Mucosa of rectum (tissue), 2 donors: ENCODE measurements around the gene HHAT.

Experiments
- H3K27ac ChIP-seq, 2 donors: one replicate each; pipeline ENCODE4 v1.7.0; 2013; ENCODE audit warnings: inconsistent platforms in 2 of 2, low read depth in 2 of 2, low read length in 2 of 2
- H3K27me3 ChIP-seq, 2 donors: one replicate each; pipeline ENCODE4 v1.7.0; 2013; ENCODE audit warnings: low read length in 2 of 2; ENCODE audit not compliant: control insufficient read depth in 2 of 2, insufficient read depth in 2 of 2
- H3K36me3 ChIP-seq, 2 donors: one replicate each; pipeline ENCODE4 v1.7.0; 2013; ENCODE audit warnings: low read length in 2 of 2; ENCODE audit not compliant: control insufficient read depth in 2 of 2, insufficient read depth in 2 of 2
- H3K4me1 ChIP-seq, 2 donors: one replicate each; pipeline ENCODE4 v1.7.0; 2013; ENCODE audit warnings: low read length in 2 of 2, mild to moderate bottlenecking in 1 of 2; ENCODE audit not compliant: control insufficient read depth in 2 of 2, insufficient read depth in 2 of 2
- H3K4me3 ChIP-seq, 2 donors: one replicate each; pipeline ENCODE4 v1.7.0; 2013; ENCODE audit warnings: low read length in 2 of 2
- H3K9ac ChIP-seq, 2 donors: one replicate each; pipeline ENCODE4 v1.7.0; 2013; ENCODE audit warnings: low read length in 2 of 2, low read depth in 1 of 2, mild to moderate bottlenecking in 1 of 2
- H3K9me3 ChIP-seq, 2 donors: one replicate each; pipeline ENCODE4 v1.7.0; 2013; ENCODE audit warnings: low read length in 2 of 2; ENCODE audit not compliant: control insufficient read depth in 2 of 2
- donor health status: healthy.
- donor health status: Normal muscosa, but diverticular disease.

HHAT gene

DNA sequence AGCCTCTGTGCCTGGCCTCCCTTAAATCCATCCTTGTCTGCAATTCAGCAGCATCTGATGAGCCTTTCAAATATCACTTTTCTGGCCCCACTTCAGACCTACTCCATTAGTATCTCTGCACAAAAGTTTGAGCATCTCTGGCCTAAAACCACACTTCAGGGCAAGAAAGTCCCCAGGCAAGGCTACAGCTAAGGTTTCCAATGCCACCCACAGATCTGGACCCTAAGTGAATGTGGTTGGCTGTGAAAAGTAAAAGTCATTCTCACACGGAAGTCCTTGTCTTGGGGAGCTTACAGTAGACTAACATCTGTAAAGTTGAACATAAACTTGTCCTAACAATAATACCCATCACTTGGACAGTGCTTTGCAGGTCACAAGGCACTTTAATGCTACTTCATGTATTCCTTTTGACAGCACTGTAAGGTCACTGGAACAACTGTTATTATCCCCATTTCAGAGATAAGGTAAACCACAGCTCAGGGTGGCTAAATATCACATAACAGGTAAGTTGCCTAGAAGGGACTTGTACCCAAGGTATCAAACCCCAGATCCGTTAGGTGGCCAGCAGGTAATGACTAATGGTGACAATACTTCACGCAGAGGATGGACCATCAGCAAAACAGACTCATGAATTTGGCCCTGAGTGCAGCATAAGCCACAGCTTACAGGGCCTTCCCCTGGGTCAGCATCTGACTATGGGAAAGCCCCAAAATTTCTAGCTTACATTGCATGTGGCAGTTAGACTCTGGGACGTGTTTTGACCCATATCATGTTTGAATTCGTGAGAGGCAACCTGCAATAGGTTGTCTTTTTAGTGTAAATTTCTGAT, 356.0 kb downstream of the HHAT start:
- Histone ChIP-seq H3K4me1 (no peaks in the 10 kb centered on the region), H3K27me3 (no peaks in the 10 kb centered on the region), H3K27ac (no peak overlapping the region), H3K4me3 (no peak overlapping the region), H3K9ac (no peak overlapping the region), H3K9me3 (no peaks in the 10 kb centered on the region), H3K36me3 (no peaks in the 10 kb centered on the region)

DNA sequence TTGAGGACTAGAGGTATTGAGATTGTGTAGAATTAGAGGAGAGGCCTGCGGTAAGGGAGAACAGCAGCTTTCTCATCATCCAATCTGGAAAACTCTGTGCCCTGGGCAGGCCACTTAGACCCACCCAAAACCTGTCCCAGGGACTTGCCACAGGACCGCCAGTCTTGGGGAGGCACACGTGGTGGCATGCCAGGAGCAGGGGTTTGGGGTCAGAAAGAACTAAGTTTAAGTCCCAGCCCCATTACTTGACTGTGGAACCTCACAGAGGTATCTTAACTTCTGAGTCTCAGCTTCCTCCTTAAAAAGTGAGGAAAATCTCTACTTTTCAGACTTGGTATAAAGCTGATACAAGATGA, 356.6 kb downstream of the HHAT start:
- no peaks in the 10 kb centered on the region for H3K4me1 ChIP-seq
- no peak overlapping the region for H3K4me3 ChIP-seq
- H3K9ac ChIP-seq: no peak overlapping the region
- H3K27ac ChIP-seq: no peak overlapping the region
- no peaks in the 10 kb centered on the region for H3K27me3 ChIP-seq
- H3K36me3 ChIP-seq: no peaks in the 10 kb centered on the region
- H3K9me3 ChIP-seq: no peaks in the 10 kb centered on the region

DNA sequence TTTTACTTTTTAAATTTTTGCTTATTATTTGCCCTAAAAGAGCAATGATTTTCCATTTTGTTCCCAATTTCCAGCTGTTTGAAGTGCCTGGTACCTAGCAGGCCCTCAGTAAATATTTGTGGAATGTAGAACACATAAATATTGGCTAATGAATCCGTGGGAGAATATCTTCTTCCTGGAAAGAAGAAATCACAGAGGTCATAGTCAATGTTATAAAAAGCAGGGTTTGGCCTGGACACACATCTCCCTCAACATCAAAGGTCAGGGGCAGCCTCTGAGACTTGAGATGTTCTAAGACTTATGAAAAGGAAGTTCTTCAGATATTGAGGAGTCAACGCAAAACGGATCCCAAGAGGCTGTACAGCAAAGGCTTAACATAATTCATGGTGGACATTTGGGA, 358.1 kb downstream of the HHAT start:
- Histone ChIP-seq H3K27me3 (no peaks in the 10 kb centered on the region), H3K9me3 (no peaks in the 10 kb centered on the region), H3K4me3 (no peak overlapping the region), H3K4me1 (no peaks in the 10 kb centered on the region), H3K9ac (no peak overlapping the region), H3K27ac (no peak overlapping the region), H3K36me3 (no peaks in the 10 kb centered on the region)

DNA sequence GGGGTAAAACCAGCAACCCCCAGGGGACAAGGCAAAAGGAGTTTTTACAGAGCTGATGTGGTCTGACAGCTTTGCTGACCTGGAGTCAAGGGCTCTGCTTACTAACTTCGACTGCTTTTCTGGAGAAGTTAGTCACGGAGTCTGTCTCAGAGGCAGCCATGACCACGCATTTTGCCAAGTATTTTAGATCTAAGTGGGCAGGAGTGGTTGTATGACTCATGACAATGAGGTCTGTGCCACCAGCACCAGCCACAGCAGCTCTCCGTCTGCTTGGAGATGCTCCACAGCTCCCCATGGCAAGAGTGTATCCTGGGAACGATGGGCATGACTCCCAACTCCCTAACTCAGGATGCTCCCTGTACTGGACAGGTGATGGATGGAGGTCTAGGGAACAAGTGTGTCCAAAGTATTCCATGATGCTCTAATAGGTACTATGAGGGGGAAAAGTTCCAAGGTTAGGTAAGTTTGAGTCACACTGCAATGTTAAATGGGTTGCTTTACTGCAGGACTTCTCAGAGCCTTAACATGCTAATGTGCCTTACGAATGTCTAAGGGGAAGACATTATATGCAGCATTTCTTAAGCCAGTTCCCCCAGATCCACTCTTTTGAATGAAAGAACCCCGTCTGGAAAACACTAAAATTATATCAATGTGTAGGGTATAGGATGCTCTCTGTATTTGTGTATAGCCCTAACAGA, 359.0 kb downstream of the HHAT start:
- Histone ChIP-seq H3K4me1 (no peaks in the 10 kb centered on the region), H3K9me3 (no peaks in the 10 kb centered on the region), H3K27me3 (no peaks in the 10 kb centered on the region), H3K36me3 (no peaks in the 10 kb centered on the region), H3K27ac (no peak overlapping the region), H3K9ac (no peak overlapping the region), H3K4me3 (no peak overlapping the region)

DNA sequence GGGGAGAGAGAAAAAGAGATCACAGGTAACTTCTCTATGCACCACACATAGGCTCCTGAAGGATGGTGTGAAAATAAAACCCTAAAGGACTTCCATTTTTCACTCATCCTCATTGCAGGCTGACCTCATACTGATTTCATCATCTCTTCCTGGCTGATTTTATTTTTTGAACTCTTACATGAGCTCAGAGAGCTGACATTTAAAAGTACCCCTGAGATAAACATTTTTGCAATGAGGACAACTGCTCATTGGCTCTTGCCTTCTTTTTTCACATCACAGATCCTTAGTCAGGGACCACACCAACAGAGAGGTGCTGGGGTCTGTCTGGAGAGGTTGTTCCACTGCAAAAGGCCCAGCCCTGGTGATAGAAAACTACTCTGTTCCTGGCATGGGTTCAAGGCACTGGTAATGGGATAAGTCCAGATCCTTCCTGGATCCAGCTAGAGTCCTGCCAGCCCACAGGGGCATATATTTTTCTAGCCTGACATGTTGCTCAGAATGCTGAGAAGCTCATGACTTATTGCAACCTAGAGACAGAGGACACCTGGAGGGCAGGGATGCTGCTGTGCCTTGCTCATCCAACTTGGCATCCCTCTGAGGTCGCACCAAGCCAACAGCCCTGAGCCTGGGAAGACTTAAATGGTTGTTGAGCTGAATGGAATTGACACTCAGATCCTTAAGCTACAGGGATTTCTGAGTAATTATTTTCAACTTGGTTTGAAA, 360.0 kb downstream of the HHAT start:
- Histone ChIP-seq H3K4me3 (no peak overlapping the region), H3K4me1 (no peaks in the 10 kb centered on the region), H3K36me3 (no peaks in the 10 kb centered on the region), H3K27me3 (no peaks in the 10 kb centered on the region), H3K9ac (no peak overlapping the region), H3K27ac (no peak overlapping the region), H3K9me3 (no peaks in the 10 kb centered on the region)

DNA sequence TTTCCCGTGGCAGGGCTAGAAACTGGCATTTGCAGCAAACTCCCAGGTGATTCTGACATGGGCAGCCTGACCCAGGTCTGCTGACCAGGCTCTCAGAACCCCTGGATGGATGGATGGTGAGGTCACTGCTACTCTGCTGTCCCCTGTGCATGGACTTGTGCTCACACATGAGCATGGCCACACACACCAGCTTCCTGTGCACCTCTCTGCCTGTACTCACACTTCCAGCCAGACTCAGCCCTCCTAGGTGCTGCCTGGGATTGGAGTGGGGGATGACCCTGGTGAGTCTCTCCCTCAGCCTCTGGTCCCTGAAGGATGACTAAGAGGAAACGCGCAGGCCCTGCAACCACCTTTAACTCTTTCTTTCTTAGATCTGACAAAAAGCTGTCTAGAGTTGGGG, 361.1 kb downstream of the HHAT start:
- H3K27me3 ChIP-seq: no peaks in the 10 kb centered on the region
- H3K4me1 ChIP-seq: no peaks in the 10 kb centered on the region
- H3K36me3 ChIP-seq: no peaks in the 10 kb centered on the region
- no peak overlapping the region for H3K27ac ChIP-seq
- no peaks in the 10 kb centered on the region for H3K9me3 ChIP-seq
- no peak overlapping the region for H3K4me3 ChIP-seq
- no peak overlapping the region for H3K9ac ChIP-seq

DNA sequence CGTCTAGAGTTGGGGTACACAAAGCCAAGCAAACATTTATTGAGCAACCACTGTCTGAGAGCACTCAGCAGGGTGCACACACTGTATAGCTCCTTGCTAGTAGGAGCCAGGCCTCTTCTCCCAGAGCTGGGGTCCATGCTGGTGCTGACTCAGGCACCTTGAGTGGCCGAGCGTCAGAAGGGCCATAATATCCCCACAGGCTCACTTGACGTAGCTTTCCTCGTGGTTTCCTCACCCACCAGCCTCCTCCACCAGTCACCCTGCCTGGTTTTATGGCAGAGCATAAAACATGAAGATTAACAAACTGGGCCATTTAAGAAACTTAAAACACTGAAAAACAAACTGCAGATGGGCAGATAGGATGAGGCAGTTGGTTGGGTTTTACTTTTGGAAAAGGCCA, 361.5 kb downstream of the HHAT start:
- Histone ChIP-seq H3K4me3 (no peak overlapping the region), H3K9ac (no peak overlapping the region), H3K36me3 (no peaks in the 10 kb centered on the region), H3K27ac (no peak overlapping the region), H3K9me3 (no peaks in the 10 kb centered on the region), H3K27me3 (no peaks in the 10 kb centered on the region), H3K4me1 (no peaks in the 10 kb centered on the region)

DNA sequence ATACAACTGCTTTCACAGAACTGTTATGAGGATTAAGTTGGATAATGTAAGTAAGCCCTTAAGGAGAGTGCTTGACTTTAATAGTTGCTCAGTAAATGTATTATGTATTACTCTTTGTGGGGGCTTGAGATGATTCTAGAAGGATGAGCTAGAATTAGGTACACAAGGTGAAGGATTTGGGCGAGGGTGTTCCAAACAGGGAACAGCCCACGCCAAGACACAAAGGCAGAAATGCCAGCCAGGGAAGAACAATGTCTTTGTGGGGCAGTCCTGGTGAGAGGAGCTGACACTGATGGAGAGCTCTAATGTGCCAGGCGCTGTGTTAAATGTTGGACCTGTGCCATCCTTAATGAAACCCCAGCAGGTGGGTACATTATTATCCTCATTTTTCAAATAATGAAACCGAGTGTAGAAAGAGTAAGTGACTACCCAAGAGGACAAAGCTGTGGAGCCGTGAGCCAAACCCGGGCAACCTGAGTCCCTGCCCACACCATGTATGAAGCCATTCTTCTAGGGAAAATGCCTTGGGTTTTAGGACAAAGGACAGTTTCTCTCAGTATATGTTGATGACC, 362.4 kb downstream of the HHAT start:
- H3K27me3 ChIP-seq: no peaks in the 10 kb centered on the region
- no peak overlapping the region for H3K27ac ChIP-seq
- no peaks in the 10 kb centered on the region for H3K36me3 ChIP-seq
- H3K4me3 ChIP-seq: no peak overlapping the region
- H3K9me3 ChIP-seq: no peaks in the 10 kb centered on the region
- H3K4me1 ChIP-seq: no peaks in the 10 kb centered on the region
- no peak overlapping the region for H3K9ac ChIP-seq

DNA sequence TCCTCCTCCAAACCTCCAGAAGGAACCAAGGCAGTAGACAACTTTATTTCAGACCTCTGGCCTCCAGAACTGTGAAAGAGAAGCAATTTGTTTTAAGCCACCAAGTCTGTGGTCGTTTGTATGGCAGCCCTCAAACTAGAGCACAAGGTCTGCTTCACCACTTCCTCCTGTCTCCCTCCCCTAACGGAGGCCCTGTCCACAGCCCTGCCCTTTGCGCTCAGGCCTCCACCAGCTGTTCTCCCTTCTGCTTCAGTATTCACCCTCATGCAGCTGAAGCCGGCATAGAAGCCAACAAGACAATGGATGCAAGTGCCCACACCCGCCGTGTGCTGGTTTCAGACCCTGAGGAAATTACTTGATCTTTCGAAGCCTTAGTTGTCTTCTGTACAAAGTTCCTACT, 364.1 kb downstream of the HHAT start:
- Histone ChIP-seq H3K27ac (no peak overlapping the region), H3K36me3 (no peaks in the 10 kb centered on the region), H3K9me3 (no peaks in the 10 kb centered on the region), H3K4me1 (peaks cover 0 to 3% of the 10 kb centered on the region in 2 donors), H3K9ac (no peak overlapping the region), H3K4me3 (no peak overlapping the region), H3K27me3 (no peaks in the 10 kb centered on the region)

DNA sequence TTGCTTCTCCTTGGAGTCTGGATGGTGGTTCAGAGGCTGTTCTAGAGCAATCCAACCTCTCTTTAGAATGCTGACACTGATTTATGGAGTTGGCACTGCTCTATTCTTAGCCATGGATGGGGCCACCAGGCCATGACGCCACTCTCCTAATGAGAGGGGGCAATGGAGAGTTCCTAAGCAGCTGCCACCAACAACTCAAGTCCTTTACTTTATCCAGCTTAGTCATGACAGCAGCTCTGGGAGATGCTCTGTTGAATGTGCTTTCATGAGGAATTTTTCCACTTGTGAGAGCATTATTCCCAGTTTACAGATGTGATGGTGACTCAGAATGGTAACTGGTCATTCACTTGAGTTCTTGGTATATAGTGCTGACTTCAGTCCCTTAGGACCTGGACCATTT, 366.3 kb downstream of the HHAT start:
- H3K4me3 ChIP-seq: no peak overlapping the region
- no peak overlapping the region for H3K27ac ChIP-seq
- no peaks in the 10 kb centered on the region for H3K27me3 ChIP-seq
- H3K4me1 ChIP-seq: peaks cover 0 to 3% of the 10 kb centered on the region in 2 donors
- no peak overlapping the region for H3K9ac ChIP-seq
- H3K36me3 ChIP-seq: no peaks in the 10 kb centered on the region
- no peaks in the 10 kb centered on the region for H3K9me3 ChIP-seq
